ENCODE data around the gene HDAC6.

GRCh38 chrX:48833542-48834138 is 31.8 kb downstream of the HDAC6 start:
- TF ChIP-seq POLR2A (IDR thresholded peaks at IDR 0.05) = no peak
- TF ChIP-seq CTCF (IDR thresholded peaks at IDR 0.05) = no peak
- TF ChIP-seq EP300 (IDR thresholded peaks at IDR 0.05; ENCODE audit: low read depth) = no peak

All from transverse colon (tissue), 3 donors.